ENCODE measurements around the gene NUBPL.

Gene NUBPL

GRCh38 chr14:31902002-31902401, 340.8 kb downstream of the NUBPL start:
- H3K4me1 ChIP-seq (ENCODE audit: control insufficient read depth in 1 of 2, insufficient read depth in 2 of 2, low read length in 2 of 2), result no peaks in the 10 kb centered on the region
- no peaks in the 10 kb centered on the region for H3K9me3 ChIP-seq (ENCODE audit: control insufficient read depth in 1 of 2, low read length in 2 of 2)
- H3K27me3 ChIP-seq (ENCODE audit: low read depth, low read length), result no peaks in the 10 kb centered on the region
- no peak overlapping the region for H3K27ac ChIP-seq (ENCODE audit: low read length)
- H3K36me3 ChIP-seq (ENCODE audit: control insufficient read depth in 1 of 2, insufficient read depth in 2 of 2, low read length in 2 of 2), result no peaks in the 10 kb centered on the region
- no peak overlapping the region for H3K4me3 ChIP-seq (ENCODE audit: low read depth in 1 of 2, low read length in 2 of 2)

DNA sequence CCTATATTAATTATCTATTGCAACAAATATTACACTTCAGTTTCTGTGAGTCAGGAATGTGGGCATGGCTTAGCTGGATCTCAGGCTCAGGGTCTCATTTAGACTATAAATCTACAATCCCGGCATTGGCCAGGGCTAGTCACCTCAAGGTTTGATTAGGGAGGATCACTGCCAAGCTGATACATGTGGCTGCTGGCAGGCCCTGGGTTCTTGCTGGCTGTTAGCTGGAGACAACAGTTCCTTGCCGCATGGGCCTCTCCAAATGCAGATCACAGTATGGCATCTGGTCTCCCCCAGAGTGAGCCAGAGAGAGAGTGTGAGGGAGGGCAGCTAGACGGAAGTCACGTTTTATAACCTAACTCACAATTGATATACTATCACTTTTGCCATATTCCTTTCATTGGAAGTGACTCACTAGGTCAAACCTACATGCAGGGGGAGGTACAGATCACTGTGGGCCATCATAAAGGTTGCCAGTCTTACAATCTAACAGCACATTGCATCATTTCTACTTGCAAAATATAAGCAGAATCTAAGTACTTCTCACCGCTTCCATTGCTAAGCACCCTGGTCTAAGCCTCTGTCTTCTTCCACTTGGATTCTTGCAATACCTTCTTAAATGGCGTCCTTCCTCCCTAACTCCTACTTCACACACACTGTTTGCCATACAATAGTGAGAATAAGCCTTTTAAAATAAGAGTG, 341.9 kb downstream of the NUBPL start:
- H3K36me3 ChIP-seq (ENCODE audit: control insufficient read depth in 1 of 2, insufficient read depth in 2 of 2, low read length in 2 of 2), result no peaks in the 10 kb centered on the region
- no peaks in the 10 kb centered on the region for H3K9me3 ChIP-seq (ENCODE audit: control insufficient read depth in 1 of 2, low read length in 2 of 2)
- H3K27ac ChIP-seq (ENCODE audit: low read length), result no peak overlapping the region
- H3K27me3 ChIP-seq (ENCODE audit: low read depth, low read length), result no peaks in the 10 kb centered on the region
- no peak overlapping the region for H3K4me3 ChIP-seq (ENCODE audit: low read depth in 1 of 2, low read length in 2 of 2)
- H3K4me1 ChIP-seq (ENCODE audit: control insufficient read depth in 1 of 2, insufficient read depth in 2 of 2, low read length in 2 of 2), result no peaks in the 10 kb centered on the region

- H3K36me3 ChIP-seq (ENCODE audit: control insufficient read depth in 1 of 2, insufficient read depth in 2 of 2, low read length in 2 of 2), result no peaks in the 10 kb centered on the region
- H3K9me3 ChIP-seq (ENCODE audit: control insufficient read depth in 1 of 2, low read length in 2 of 2), result peaks cover 0 to 11% of the 10 kb centered on the region in 2 donors
- no peak overlapping the region for H3K27ac ChIP-seq (ENCODE audit: low read length)
- no peaks in the 10 kb centered on the region for H3K4me1 ChIP-seq (ENCODE audit: control insufficient read depth in 1 of 2, insufficient read depth in 2 of 2, low read length in 2 of 2)
- H3K27me3 ChIP-seq (ENCODE audit: low read depth, low read length), result no peaks in the 10 kb centered on the region
- H3K4me3 ChIP-seq (ENCODE audit: low read depth in 1 of 2, low read length in 2 of 2), result no peak overlapping the region
These were observed 348.8 kb downstream of the NUBPL start for GRCh38 chr14:31909977-31910376.
